SK-N-SH treated with all-trans-retinoic acid at 6 μM for 48 hours (cell line): ENCODE data around the gene VCP.
A peak's percentile ranks its signal among the peaks of the same experiment; 100 is the strongest.

Source experiments
- ATAC-seq: fragments of 200-7000 bp; cut with Tn5 transposase; 3 replicates; pipeline ENCODE4 v1.9.1; 2020; ENCODE audit warnings: mild to moderate bottlenecking, moderate library complexity
- ARNTL ChIP-seq: fragments of 450-650 bp; formaldehyde crosslinking; IDR thresholded peaks from 2 replicates; pipeline ENCODE4 v1.5.0; 2020; ENCODE audit warnings: low read depth, mild to moderate bottlenecking, moderate library complexity, borderline replicate concordance
- BACH2 ChIP-seq: fragments of 250-450 bp; sonication (Bioruptor Pico); IDR thresholded peaks from 2 replicates; pipeline ENCODE4 v1.9.0; 2021; ENCODE audit warnings: mild to moderate bottlenecking, borderline replicate concordance
- ESRRG ChIP-seq: fragments of 250-450 bp; sonication (Bioruptor Pico); IDR thresholded peaks from 2 replicates; pipeline ENCODE4 v1.6.1; 2021; ENCODE audit warnings: mild to moderate bottlenecking
- ISL1 ChIP-seq: fragments of 250-450 bp; sonication (Bioruptor Pico); IDR thresholded peaks from 2 replicates; pipeline ENCODE4 v2.1.2; 2022; ENCODE audit warnings: mild to moderate bottlenecking, moderate library complexity
- PPARA ChIP-seq: fragments of 250-450 bp; sonication (Bioruptor Pico); IDR thresholded peaks from 2 replicates; pipeline ENCODE4 v1.5.0; 2020; ENCODE audit warnings: mild to moderate bottlenecking, borderline replicate concordance
- SNAI2 ChIP-seq: fragments of 250-450 bp; sonication (Bioruptor Pico); IDR thresholded peaks from 2 replicates; pipeline ENCODE4 v1.5.0; 2020; ENCODE audit warnings: mild to moderate bottlenecking, moderate library complexity
- TCF4 ChIP-seq: fragments of 250-450 bp; sonication (Bioruptor Pico); IDR thresholded peaks from 2 replicates; pipeline ENCODE4 v1.8.0; 2021; ENCODE audit warnings: mild to moderate bottlenecking, moderate library complexity, borderline replicate concordance
- TOX ChIP-seq: fragments of 250-450 bp; sonication (Bioruptor Pico); IDR thresholded peaks from 2 replicates; pipeline ENCODE4 v1.8.0; 2021; ENCODE audit warnings: mild to moderate bottlenecking, moderate library complexity, borderline replicate concordance
- ZFP3 ChIP-seq: fragments of 250-450 bp; sonication (Bioruptor Pico); IDR thresholded peaks from 2 replicates; pipeline ENCODE4 v1.5.0; 2020; ENCODE audit warnings: mild to moderate bottlenecking, moderate library complexity
- ZFP30 ChIP-seq: fragments of 450-650 bp; formaldehyde crosslinking; IDR thresholded peaks from 2 replicates; pipeline ENCODE4 v1.5.0; 2022; ENCODE audit warnings: mild to moderate bottlenecking, moderate library complexity
- ZNF70 ChIP-seq: fragments of 450-650 bp; formaldehyde crosslinking; IDR thresholded peaks from 2 replicates; pipeline ENCODE4 v1.5.0; 2020; ENCODE audit warnings: mild to moderate bottlenecking, moderate library complexity
- ZNF8 ChIP-seq: fragments of 450-650 bp; formaldehyde crosslinking; IDR thresholded peaks from 2 replicates; pipeline ENCODE4 v1.5.0; 2020; ENCODE audit warnings: mild to moderate bottlenecking, moderate library complexity
- TF ChIP-seq, protein P1 (sequence below): fragments of 250-450 bp; sonication (Bioruptor Pico); IDR thresholded peaks from 2 replicates; pipeline ENCODE4 v1.5.1; 2021; ENCODE audit warnings: mild to moderate bottlenecking, moderate library complexity
- TF ChIP-seq, protein P2 (sequence below): fragments of 250-450 bp; sonication (Bioruptor Pico); IDR thresholded peaks from 2 replicates; pipeline ENCODE4 v1.8.0; 2021; ENCODE audit warnings: low read depth, mild to moderate bottlenecking, moderate library complexity, borderline replicate concordance
- TF ChIP-seq, protein P3 (sequence below): fragments of 250-450 bp; sonication (Bioruptor Pico); IDR thresholded peaks from 2 replicates; pipeline ENCODE4 v1.8.0; 2020; ENCODE audit warnings: mild to moderate bottlenecking, moderate library complexity, borderline replicate concordance

VCP gene

DNA sequence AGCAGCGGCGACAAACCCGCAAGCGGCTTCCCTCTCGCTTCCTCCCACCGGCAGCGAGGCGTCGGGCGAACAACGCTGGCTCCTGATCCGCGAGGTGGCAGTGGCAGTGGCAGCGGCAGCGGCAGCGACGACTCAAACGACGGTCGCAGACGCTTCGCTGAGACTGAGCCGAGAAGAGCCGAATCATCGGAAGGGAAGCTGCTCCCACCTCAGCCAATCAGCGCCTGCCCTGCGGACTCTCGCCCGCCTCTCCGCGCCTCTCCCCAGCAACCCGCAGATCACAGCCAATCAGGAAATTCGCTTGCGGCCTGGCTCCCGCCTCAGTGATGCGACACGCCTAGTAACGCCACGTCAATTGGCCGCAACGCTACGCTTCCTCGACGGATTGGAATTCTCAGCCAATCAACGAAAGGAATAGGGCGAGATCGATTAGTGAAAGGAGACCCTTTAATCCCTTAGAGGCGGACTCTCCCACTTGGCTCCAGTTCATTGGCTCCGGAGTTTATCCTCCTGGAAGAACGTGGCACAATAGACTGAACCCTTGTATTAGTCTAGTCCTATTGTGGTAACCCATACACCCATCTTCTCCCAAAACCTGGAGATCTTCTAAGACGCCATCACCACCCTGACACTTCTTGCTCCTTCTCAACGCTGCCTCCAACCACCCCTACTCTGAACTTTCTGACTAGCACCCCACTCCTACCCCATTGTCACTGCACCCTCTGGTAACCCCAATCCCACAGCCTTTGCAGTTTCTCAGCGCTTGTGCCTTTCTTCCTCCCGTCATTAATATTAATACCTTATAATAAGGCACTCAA lies at the start of gene VCP:
TSS of gene VCP (minus strand) at position 165 of the 818 bp plus-strand sequence. CDS start 272 bp downstream, outside the sequence.
- ATAC-seq = peak; percentile 93
- TF ChIP-seq PPARA = no peak
- no peak for TF ChIP-seq TOX (CRISPR knock-in tag)
- TF ChIP-seq, all 23 proteins: peak for 0

DNA sequence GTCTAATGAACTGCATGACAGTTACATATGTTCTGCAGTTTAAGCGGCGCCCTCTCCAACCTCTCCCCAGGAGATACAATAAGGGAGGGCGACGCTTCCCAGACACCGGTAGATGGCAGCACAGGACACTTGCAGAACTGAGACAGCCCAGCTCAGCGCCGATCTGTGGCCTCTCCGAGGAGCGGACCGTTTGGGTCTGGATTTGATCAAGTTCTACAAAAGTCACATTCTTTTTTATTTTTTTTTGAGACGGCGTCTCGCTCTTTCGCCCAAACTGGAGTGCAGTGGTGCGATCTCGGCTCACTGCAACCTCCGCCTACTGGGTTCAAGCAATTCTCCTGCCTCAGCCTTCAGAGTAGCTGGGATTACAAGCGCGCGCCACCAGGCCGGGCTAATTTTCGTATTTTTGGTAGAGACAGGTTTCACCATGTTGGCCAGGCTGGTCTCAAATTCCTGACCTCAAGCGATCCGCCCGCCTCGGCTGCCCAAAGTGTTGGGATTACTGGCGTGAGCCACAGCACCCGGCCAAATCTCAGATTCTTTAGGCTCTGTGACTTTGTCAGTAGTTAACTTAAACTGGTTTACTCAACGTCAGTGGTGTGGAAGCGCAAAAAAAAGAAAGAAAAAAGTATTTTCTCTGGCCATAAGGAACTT lies 44.6 kb upstream of the VCP start:
- no peak for TF ChIP-seq ISL1
- no peak for TF ChIP-seq TCF4
- TF ChIP-seq, protein P1, sequence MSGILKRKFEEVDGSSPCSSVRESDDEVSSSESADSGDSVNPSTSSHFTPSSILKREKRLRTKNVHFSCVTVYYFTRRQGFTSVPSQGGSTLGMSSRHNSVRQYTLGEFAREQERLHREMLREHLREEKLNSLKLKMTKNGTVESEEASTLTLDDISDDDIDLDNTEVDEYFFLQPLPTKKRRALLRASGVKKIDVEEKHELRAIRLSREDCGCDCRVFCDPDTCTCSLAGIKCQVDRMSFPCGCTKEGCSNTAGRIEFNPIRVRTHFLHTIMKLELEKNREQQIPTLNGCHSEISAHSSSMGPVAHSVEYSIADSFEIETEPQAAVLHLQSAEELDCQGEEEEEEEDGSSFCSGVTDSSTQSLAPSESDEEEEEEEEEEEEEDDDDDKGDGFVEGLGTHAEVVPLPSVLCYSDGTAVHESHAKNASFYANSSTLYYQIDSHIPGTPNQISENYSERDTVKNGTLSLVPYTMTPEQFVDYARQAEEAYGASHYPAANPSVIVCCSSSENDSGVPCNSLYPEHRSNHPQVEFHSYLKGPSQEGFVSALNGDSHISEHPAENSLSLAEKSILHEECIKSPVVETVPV (CRISPR knock-in tag) = no peak
- TF ChIP-seq ZFP30 = no peak
- TF ChIP-seq ARNTL (CRISPR knock-in tag) = no peak
- TF ChIP-seq BACH2 (CRISPR knock-in tag) = no peak
- TF ChIP-seq PPARA = no peak
- TF ChIP-seq, protein P2, sequence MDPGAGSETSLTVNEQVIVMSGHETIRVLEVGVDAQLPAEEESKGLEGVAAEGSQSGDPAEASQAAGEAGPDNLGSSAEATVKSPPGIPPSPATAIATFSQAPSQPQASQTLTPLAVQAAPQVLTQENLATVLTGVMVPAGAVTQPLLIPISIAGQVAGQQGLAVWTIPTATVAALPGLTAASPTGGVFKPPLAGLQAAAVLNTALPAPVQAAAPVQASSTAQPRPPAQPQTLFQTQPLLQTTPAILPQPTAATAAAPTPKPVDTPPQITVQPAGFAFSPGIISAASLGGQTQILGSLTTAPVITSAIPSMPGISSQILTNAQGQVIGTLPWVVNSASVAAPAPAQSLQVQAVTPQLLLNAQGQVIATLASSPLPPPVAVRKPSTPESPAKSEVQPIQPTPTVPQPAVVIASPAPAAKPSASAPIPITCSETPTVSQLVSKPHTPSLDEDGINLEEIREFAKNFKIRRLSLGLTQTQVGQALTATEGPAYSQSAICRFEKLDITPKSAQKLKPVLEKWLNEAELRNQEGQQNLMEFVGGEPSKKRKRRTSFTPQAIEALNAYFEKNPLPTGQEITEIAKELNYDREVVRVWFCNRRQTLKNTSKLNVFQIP = no peak
- TF ChIP-seq ZNF70 = no peak
- TF ChIP-seq, protein P3, sequence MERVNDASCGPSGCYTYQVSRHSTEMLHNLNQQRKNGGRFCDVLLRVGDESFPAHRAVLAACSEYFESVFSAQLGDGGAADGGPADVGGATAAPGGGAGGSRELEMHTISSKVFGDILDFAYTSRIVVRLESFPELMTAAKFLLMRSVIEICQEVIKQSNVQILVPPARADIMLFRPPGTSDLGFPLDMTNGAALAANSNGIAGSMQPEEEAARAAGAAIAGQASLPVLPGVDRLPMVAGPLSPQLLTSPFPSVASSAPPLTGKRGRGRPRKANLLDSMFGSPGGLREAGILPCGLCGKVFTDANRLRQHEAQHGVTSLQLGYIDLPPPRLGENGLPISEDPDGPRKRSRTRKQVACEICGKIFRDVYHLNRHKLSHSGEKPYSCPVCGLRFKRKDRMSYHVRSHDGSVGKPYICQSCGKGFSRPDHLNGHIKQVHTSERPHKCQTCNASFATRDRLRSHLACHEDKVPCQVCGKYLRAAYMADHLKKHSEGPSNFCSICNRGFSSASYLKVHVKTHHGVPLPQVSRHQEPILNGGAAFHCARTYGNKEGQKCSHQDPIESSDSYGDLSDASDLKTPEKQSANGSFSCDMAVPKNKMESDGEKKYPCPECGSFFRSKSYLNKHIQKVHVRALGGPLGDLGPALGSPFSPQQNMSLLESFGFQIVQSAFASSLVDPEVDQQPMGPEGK (CRISPR knock-in tag) = no peak
- ATAC-seq = peak; percentile 78

DNA sequence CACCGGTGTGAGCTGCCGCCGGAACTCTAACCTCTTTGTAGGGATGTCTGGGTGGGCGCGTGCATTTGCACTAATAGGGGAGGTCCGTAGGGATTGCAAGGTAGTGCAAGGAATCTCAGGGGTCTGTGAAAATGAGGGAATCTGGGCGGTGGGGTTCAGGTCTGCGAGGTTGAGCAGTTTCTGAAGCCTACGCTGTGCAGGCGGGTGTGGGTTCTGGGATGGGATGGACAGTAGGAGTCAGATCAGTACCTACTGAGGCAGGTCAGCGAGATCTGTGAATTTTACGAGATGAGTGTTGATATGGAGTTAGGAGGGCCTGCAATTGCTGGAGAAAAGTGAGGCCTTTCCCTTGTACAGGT lies 44.1 kb upstream of the VCP start:
- no peak for TF ChIP-seq TCF4
- TF ChIP-seq ZNF8 = no peak
- ATAC-seq = peak; percentile 22

DNA sequence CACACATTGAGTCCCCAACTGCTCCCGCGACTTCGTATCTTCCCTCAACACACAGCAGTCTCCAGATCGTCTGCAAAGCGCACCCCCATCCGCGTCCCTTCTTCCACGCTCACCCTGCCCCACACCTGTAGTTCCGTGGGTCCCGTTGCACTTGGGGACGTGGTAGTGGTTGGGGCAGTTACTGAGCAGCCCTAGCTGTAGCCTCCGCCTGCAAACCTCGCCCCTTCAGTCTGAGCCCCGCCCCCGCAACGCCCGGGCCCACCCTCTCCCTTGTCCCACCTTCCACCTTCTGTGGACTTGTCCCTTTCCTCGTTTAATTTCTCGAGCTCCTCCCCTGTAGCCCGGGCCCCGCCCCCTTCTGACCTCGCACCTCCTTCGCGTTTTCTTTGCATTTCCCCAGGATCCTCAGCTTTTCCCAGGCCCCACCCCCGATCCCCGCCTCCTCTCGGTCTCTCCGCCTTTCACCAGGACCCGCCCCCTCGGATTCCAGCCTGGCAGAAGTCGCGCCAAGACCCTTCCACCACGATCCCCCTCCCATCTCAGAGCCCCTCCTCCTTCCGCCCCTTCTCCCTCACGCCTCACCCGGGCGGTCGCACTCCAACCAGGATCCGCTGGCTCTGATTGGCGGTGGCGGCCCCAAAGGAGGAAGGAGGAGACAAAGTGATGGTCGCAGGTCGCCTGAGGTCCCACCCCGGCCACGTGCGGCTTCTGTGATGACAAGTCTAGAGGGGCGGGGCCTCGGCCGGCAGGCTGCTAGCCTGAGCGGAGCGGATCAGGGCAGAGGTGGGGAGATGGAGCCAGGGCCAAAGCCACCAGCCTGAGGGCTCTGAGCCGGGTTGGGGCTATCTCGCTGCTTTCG lies 43.5 kb upstream of the VCP start, which contains the start of gene ATOSB:
TSS of gene ATOSB (minus strand) at position 183 of the 859 bp plus-strand sequence. CDS start 7,588 bp downstream, outside the sequence.
- peak; percentile 68 for ATAC-seq
- TF ChIP-seq, protein P1 (CRISPR knock-in tag) = no peak
- TF ChIP-seq ESRRG (CRISPR knock-in tag) (no peak), TOX (CRISPR knock-in tag) (no peak), ISL1 (no peak), SNAI2 (CRISPR knock-in tag) (no peak), ZFP3 (CRISPR knock-in tag) (no peak), TCF4 (no peak), ZNF70 (no peak), ZNF8 (no peak)
- TF ChIP-seq, protein P2 = no peak
